Body of pancreas (tissue), 4 donors: ENCODE data around the gene APAF1.

ENCODE experiments used
- CTCF ChIP-seq, 7 experiments: fragments of 450-650 bp in 4 of 7; fragments of 200-600 bp in 3 of 7; sonication (generic) in 3 of 7; IDR thresholded peaks; one replicate each; pipeline ENCODE4 v1.5.1; 2016 to 2019; ENCODE audit warnings: antibody characterized with exemption in 7 of 7
- POLR2A ChIP-seq, 3 donors: fragments of 450-650 bp; IDR thresholded peaks; one replicate each; pipeline ENCODE4 v1.6.1; 2016; ENCODE audit warnings: antibody characterized with exemption in 3 of 3, mild to moderate bottlenecking in 2 of 3

GRCh38 chr12:98656289-98657101, 11.4 kb downstream of the APAF1 start:
- no peak for TF ChIP-seq CTCF (IDR thresholded peaks at IDR 0.05)
- TF ChIP-seq POLR2A (IDR thresholded peaks at IDR 0.05), result no peak
